IMR-90 (cell line): ENCODE results near the gene UBE2G1. TPM values are rescaled to one million over a fixed set of nuclear protein-coding genes. Genes with fewer than 3 reads are reported as not detected.

Experiments used
- ATAC-seq: fragments of 200-7000 bp; cut with Tn5 transposase; 2 replicates; pipeline ENCODE4 v1.9.1; 2020; ENCODE audit warnings: low read depth, mild to moderate bottlenecking, moderate library complexity
- BruUV-seq: library from RNA; stranded (reverse); fragments of 400-500 nt; replicated peaks from 2 replicates; lab custom pipeline; 2021; lab: Mats Ljungman, UMichigan
- CTCF ChIA-PET: fragments of 300-600 bp; formaldehyde crosslinking; extraction: SDS; loops from one replicate; lab custom pipeline; 2021; ENCODE audit warnings: antibody characterized with exemption; lab: Yijun Ruan, JAX
- POLR2A ChIA-PET: fragments of 300-600 bp; sonication (Branson Sonifier 250); formaldehyde crosslinking; loops from one replicate; lab custom pipeline; 2022; ENCODE audit warnings: antibody characterized with exemption; ENCODE audit not compliant: unreplicated experiment; lab: Charles Lee
- DNase-seq: peaks from one replicate; pipeline ENCODE4 v3.0.0; 2013
- H2AFZ ChIP-seq: replicated peaks from 2 replicates; pipeline ENCODE3; 2013; ENCODE audit warnings: low read length, mild to moderate bottlenecking; ENCODE audit not compliant: poor library complexity
- H2AK5ac ChIP-seq: 2 replicates; pipeline ENCODE4 v1.6.1; 2013; ENCODE audit warnings: low read depth, low read length, inconsistent platforms
- H2AK9ac ChIP-seq: replicated peaks from 2 replicates; pipeline ENCODE3; 2013; ENCODE audit warnings: mild to moderate bottlenecking, low read depth, low read length, moderate library complexity; ENCODE audit not compliant: poor library complexity
- H2BK120ac ChIP-seq: 2 replicates; pipeline ENCODE4 v1.6.1; 2013; ENCODE audit warnings: low read depth, low read length, inconsistent platforms
- H2BK15ac ChIP-seq: 3 replicates; pipeline ENCODE4 v1.6.1; 2013; ENCODE audit warnings: low read depth, low read length, inconsistent platforms
- H2BK20ac ChIP-seq: 2 replicates; pipeline ENCODE4 v1.6.1; 2013; ENCODE audit warnings: low read depth, mild to moderate bottlenecking, inconsistent platforms, low read length, moderate library complexity
- H2BK5ac ChIP-seq: 2 replicates; pipeline ENCODE4 v1.6.1; 2013; ENCODE audit warnings: mild to moderate bottlenecking, low read depth, low read length, inconsistent platforms; ENCODE audit not compliant: poor library complexity, severe bottlenecking
- H3K14ac ChIP-seq: replicated peaks from 2 replicates; pipeline ENCODE4 v1.6.1; 2013; ENCODE audit warnings: low read depth, low read length, inconsistent platforms
- H3K18ac ChIP-seq: 2 replicates; pipeline ENCODE4 v1.6.1; 2013; ENCODE audit warnings: low read depth, low read length, control low read depth
- H3K23ac ChIP-seq: 2 replicates; pipeline ENCODE4 v1.6.1; 2013; ENCODE audit warnings: low read depth, low read length, inconsistent platforms
- H3K27ac ChIP-seq: 2 replicates; pipeline ENCODE4 v1.5.1; 2013; ENCODE audit warnings: mild to moderate bottlenecking, control low read depth, low read length; ENCODE audit not compliant: insufficient read depth
- H3K27me3 ChIP-seq: 2 replicates; pipeline ENCODE4 v1.6.1; 2013; ENCODE audit warnings: low read length; ENCODE audit not compliant: control insufficient read depth, insufficient read depth
- H3K36me3 ChIP-seq: 2 replicates; pipeline ENCODE4 v1.6.1; 2013; ENCODE audit warnings: low read length, mixed read lengths; ENCODE audit not compliant: control insufficient read depth, insufficient read depth
- H3K4ac ChIP-seq: 2 replicates; pipeline ENCODE4 v1.6.1; 2013; ENCODE audit warnings: low read depth, low read length, inconsistent platforms
- H3K4me1 ChIP-seq: 2 replicates; pipeline ENCODE4 v1.6.1; 2013; ENCODE audit warnings: low read length, mixed read lengths; ENCODE audit not compliant: control insufficient read depth, insufficient read depth
- H3K4me2 ChIP-seq: 2 replicates; pipeline ENCODE4 v1.6.1; 2013; ENCODE audit warnings: low read depth, mild to moderate bottlenecking, control low read depth, low read length, moderate library complexity
- H3K4me3 ChIP-seq: 2 replicates; pipeline ENCODE4 v1.5.1; 2013; ENCODE audit warnings: low read depth, mild to moderate bottlenecking, control low read depth, low read length, moderate library complexity; ENCODE audit not compliant: insufficient read depth
- H3K56ac ChIP-seq: 2 replicates; pipeline ENCODE4 v1.6.1; 2013; ENCODE audit warnings: low read length, inconsistent platforms; ENCODE audit not compliant: insufficient read depth; ENCODE audit errors: extremely low read depth
- H3K79me1 ChIP-seq, 2 experiments: 2 replicates each; pipeline ENCODE4 v1.6.1; 2013; ENCODE audit warnings: low read length in 2 of 2, inconsistent platforms in 1 of 2, low read depth in 1 of 2
- H3K9ac ChIP-seq: 2 replicates; pipeline ENCODE4 v1.6.1; 2013; ENCODE audit warnings: low read depth, low read length, control low read depth
- H3K9me1 ChIP-seq: 2 replicates; pipeline ENCODE4 v1.6.1; 2013; ENCODE audit warnings: low read length, inconsistent platforms; ENCODE audit not compliant: insufficient read depth
- H3K9me3 ChIP-seq: 2 replicates; pipeline ENCODE4 v1.6.1; 2013; ENCODE audit warnings: low read length; ENCODE audit not compliant: control insufficient read depth, insufficient read depth
- H4K20me1 ChIP-seq: 2 replicates; pipeline ENCODE4 v1.6.1; 2013; ENCODE audit warnings: low read length, inconsistent platforms; ENCODE audit not compliant: insufficient read depth
- H4K5ac ChIP-seq: 2 replicates; pipeline ENCODE4 v1.6.1; 2013; ENCODE audit warnings: mild to moderate bottlenecking, low read depth, low read length, control low read depth
- H4K8ac ChIP-seq, 2 experiments: 2 replicates each; pipeline ENCODE4 v1.6.1; 2013; ENCODE audit warnings: low read depth in 2 of 2, low read length in 2 of 2, control low read depth in 1 of 2, inconsistent platforms in 1 of 2
- H4K91ac ChIP-seq: 2 replicates; pipeline ENCODE4 v1.6.1; 2013; ENCODE audit warnings: low read depth, low read length, inconsistent platforms; ENCODE audit not compliant: insufficient read depth
- BHLHE40 ChIP-seq: fragments of 150-350 bp; IDR thresholded peaks from 2 replicates; pipeline ENCODE4 v1.6.1; 2016; ENCODE audit warnings: mild to moderate bottlenecking, low read depth, low read length
- CEBPB ChIP-seq: IDR thresholded peaks from 2 replicates; pipeline ENCODE4 v1.6.1; 2012; ENCODE audit warnings: low read depth, low read length, improper control_type of control experiment
- CHD1 ChIP-seq: IDR thresholded peaks from 2 replicates; pipeline ENCODE4 v1.6.1; 2012; ENCODE audit warnings: low read depth, low read length, improper control_type of control experiment
- ELK1 ChIP-seq: fragments of 150-350 bp; IDR thresholded peaks from 2 replicates; pipeline ENCODE4 v1.6.1; 2016; ENCODE audit warnings: low read depth, mild to moderate bottlenecking, low read length, moderate library complexity, borderline replicate concordance
- FOS ChIP-seq: fragments of 150-350 bp; IDR thresholded peaks from 2 replicates; pipeline ENCODE4 v1.6.1; 2016; ENCODE audit warnings: low read depth, low read length
- MAFK ChIP-seq: IDR thresholded peaks from 2 replicates; pipeline ENCODE4 v1.6.1; 2012; ENCODE audit warnings: low read depth, low read length, improper control_type of control experiment
- MAZ ChIP-seq: IDR thresholded peaks from 2 replicates; pipeline ENCODE4 v1.6.1; 2012; ENCODE audit warnings: low read depth, mild to moderate bottlenecking, low read length, improper control_type of control experiment, moderate library complexity, borderline replicate concordance
- MXI1 ChIP-seq: IDR thresholded peaks from 2 replicates; pipeline ENCODE4 v1.6.1; 2012; ENCODE audit warnings: low read depth, mild to moderate bottlenecking, low read length, moderate library complexity, borderline replicate concordance
- NFE2L2 ChIP-seq: fragments of 150-350 bp; IDR thresholded peaks from 2 replicates; pipeline ENCODE4 v1.6.1; 2016; ENCODE audit warnings: low read depth, mild to moderate bottlenecking, low read length
- POLR2A ChIP-seq: IDR thresholded peaks from 2 replicates; pipeline ENCODE4 v1.6.1; 2012; ENCODE audit warnings: mild to moderate bottlenecking, low read depth, low read length
- RAD21 ChIP-seq: IDR thresholded peaks from 2 replicates; pipeline ENCODE4 v1.6.1; 2012; ENCODE audit warnings: low read length, improper control_type of control experiment
- RCOR1 ChIP-seq: IDR thresholded peaks from 2 replicates; pipeline ENCODE4 v1.6.1; 2012; ENCODE audit warnings: mild to moderate bottlenecking, low read length, improper control_type of control experiment; ENCODE audit not compliant: insufficient replicate concordance
- RFX5 ChIP-seq: IDR thresholded peaks from 2 replicates; pipeline ENCODE4 v1.8.0; 2012; ENCODE audit warnings: low read depth, mild to moderate bottlenecking, low read length, moderate library complexity
- SMC3 ChIP-seq: fragments of 150-350 bp; IDR thresholded peaks from 2 replicates; pipeline ENCODE4 v1.6.1; 2016; ENCODE audit warnings: low read depth, mild to moderate bottlenecking, antibody characterized with exemption, low read length, moderate library complexity
- WGBS, 2 experiments: methylation state at CpG; one replicate each; pipeline versions ENCODE4 v1.1.5 to v1.1.7; 2013; ENCODE audit warnings: missing lambda C conversion rate in 2 of 2; ENCODE audit not compliant: insufficient read length in 1 of 2; ENCODE audit errors: extremely low coverage in 2 of 2; 5-methylcytosine and 5-hydroxymethylcytosine counted together
- dilution Hi-C: fragments of 300-500 bp; cut with HindIII; formaldehyde crosslinking; loops from one replicate; pipeline ENCODE4 v1.14.3; 2018; ENCODE audit warnings: low sequenced_read_pairs; ENCODE audit not compliant: unreplicated experiment
- in situ Hi-C: fragments of 300-500 bp; cut with MboI; formaldehyde crosslinking; loops from 3 replicates; pipeline ENCODE4 v1.14.3; 2019; ENCODE audit warnings: low sequenced_read_pairs, inconsistent platforms, mixed read lengths
- intact Hi-C: fragments of 100-400 bp; cut with micrococcal nuclease; formaldehyde crosslinking; loops from 2 replicates; pipeline ENCODE4 v1.10.0; 2022
- polyA plus RNA-seq, 3 experiments: library from polyadenylated mRNA; depleted of rRNA; stranded (reverse); fragments of >200 nt; gene quantifications; 2 replicates each; pipeline ENCODE4 v1.2.3, GENCODE V29; 2012; ENCODE audit warnings: low replicate concordance in 1 of 3
- total RNA-seq: library from RNA; depleted of rRNA; stranded (reverse); fragments of >200 nt; gene quantifications from 2 replicates; pipeline ENCODE4 v1.2.3, GENCODE V29; 2012
- TF ChIP-seq, protein P1 (sequence below): fragments of 150-350 bp; IDR thresholded peaks from 2 replicates; pipeline ENCODE4 v1.6.1; 2017; ENCODE audit warnings: mild to moderate bottlenecking, antibody characterized with exemption, low read length, low read depth
- TF ChIP-seq, protein P2 (sequence below): conservative IDR thresholded peaks from 2 replicates; pipeline ENCODE4 v1.5.1; 2012; ENCODE audit warnings: mild to moderate bottlenecking, low read depth, low read length, improper control_type of control experiment

UBE2G1 gene
- total and polyA plus RNA-seq, 2 of the 4 experiments (the other 2 are of a cell fraction): 26.3 to 26.6 TPM

DNA sequence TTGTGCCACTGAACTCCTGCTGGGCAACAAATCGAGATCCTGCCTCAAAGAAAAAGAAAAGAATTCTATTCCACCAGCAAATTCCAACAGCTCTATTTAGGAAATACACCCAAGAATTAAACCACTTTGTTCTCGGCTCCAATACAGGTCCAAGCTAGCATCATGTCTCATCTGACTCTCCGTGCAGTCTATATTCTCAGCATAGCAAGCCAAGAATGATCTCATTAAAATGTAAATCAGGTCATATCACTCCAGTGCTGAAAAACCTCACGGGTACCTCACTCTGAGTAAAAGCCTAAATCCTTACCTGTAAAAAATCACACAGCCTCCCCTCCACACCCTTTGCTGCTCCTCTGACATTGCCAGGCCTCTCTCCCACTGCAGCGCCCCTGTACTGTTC lies 23.9 kb downstream of the UBE2G1 start:
- peaks cover 94% of the 10 kb centered on the region for H4K20me1 ChIP-seq
- POLR2A ChIA-PET: no interaction called here

More for the DNA sequence above, 23.9 kb downstream of the UBE2G1 start:
- 84% methylated on average over 4 of the region's 5 CpGs; no CpG with 5 or more reads in 1 of the 2 experiments for WGBS, 2 experiments
- no peak for DNase-seq
- Histone ChIP-seq H3K27me3 (no peaks in the 10 kb centered on the region), H2AFZ (no peak overlapping the region), H3K4me2 (no peak overlapping the region), H3K23ac (peak overlapping the region; percentile 56; the same call in 1 of the 2 replicates), H4K8ac (no peak overlapping the region), H4K5ac (no peak overlapping the region), H2BK15ac (no peak overlapping the region), H3K18ac (no peak overlapping the region), H3K9me3 (no peaks in the 10 kb centered on the region), H3K4ac (no peak overlapping the region), H3K4me3 (no peak overlapping the region), H3K9ac (no peak overlapping the region), H3K27ac (no peak overlapping the region), H2BK20ac (no peak overlapping the region), H2BK120ac (no peak overlapping the region), H3K14ac (no peak overlapping the region), H2AK5ac (no peak overlapping the region), H2AK9ac (peak overlapping the region; percentile 69), H3K79me1 (peaks cover 17 to 71% of the 10 kb centered on the region in 2 experiments), H3K36me3 (no peaks in the 10 kb centered on the region), H3K9me1 (peaks cover 23% of the 10 kb centered on the region), H2BK5ac (no peak overlapping the region), H3K4me1 (peaks cover 9% of the 10 kb centered on the region), H4K91ac (no peak overlapping the region), H3K56ac (no peak overlapping the region)
- no peak for ATAC-seq
- CTCF ChIA-PET: no interaction called here
- intact Hi-C loops: no loop called here
- TF ChIP-seq POLR2A (no peak), FOS (no peak), RCOR1 (no peak), MAFK (no peak), MAZ (no peak), NFE2L2 (no peak), RAD21 (no peak), RFX5 (no peak), ELK1 (no peak), MXI1 (no peak), BHLHE40 (no peak), SMC3 (no peak), CEBPB (no peak), CHD1 (no peak)
- TF ChIP-seq, protein P1, sequence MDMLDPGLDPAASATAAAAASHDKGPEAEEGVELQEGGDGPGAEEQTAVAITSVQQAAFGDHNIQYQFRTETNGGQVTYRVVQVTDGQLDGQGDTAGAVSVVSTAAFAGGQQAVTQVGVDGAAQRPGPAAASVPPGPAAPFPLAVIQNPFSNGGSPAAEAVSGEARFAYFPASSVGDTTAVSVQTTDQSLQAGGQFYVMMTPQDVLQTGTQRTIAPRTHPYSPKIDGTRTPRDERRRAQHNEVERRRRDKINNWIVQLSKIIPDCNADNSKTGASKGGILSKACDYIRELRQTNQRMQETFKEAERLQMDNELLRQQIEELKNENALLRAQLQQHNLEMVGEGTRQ: no peak
- TF ChIP-seq, protein P2, sequence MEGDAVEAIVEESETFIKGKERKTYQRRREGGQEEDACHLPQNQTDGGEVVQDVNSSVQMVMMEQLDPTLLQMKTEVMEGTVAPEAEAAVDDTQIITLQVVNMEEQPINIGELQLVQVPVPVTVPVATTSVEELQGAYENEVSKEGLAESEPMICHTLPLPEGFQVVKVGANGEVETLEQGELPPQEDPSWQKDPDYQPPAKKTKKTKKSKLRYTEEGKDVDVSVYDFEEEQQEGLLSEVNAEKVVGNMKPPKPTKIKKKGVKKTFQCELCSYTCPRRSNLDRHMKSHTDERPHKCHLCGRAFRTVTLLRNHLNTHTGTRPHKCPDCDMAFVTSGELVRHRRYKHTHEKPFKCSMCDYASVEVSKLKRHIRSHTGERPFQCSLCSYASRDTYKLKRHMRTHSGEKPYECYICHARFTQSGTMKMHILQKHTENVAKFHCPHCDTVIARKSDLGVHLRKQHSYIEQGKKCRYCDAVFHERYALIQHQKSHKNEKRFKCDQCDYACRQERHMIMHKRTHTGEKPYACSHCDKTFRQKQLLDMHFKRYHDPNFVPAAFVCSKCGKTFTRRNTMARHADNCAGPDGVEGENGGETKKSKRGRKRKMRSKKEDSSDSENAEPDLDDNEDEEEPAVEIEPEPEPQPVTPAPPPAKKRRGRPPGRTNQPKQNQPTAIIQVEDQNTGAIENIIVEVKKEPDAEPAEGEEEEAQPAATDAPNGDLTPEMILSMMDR: no peak
- BruUV-seq: no TSS peak
- in situ Hi-C loops: no loop called here
- dilution Hi-C loops: no loop called here
